Uterus (tissue), 4 donors: Measurements from ENCODE around the gene PGR. TPM values are rescaled to one million over a fixed set of nuclear protein-coding genes. Genes with fewer than 3 reads are reported as not detected.

Source experiments
- DNase-seq, 2 donors: peaks; one replicate each; pipeline ENCODE4 v3.0.0-alpha.2; 2019 to 2020
- H3K27ac ChIP-seq, 2 donors: fragments of 200-600 bp; sonication (generic); 1 replicate in 1 of 2; 2 replicates in 1 of 2; pipeline ENCODE4 v1.5.1; 2016 to 2018
- H3K27me3 ChIP-seq, 2 donors: fragments of 200-600 bp; sonication (generic); one replicate each; pipeline ENCODE4 v1.5.1; 2018 to 2019; ENCODE audit warnings: control low read depth in 1 of 2
- H3K36me3 ChIP-seq, 2 donors: fragments of 200-600 bp; sonication (generic); one replicate each; pipeline ENCODE4 v1.5.1; 2019; ENCODE audit warnings: control low read depth in 1 of 2
- H3K4me1 ChIP-seq, 2 donors: fragments of 200-600 bp; sonication (generic); one replicate each; pipeline ENCODE4 v1.5.1; 2018 to 2019; ENCODE audit warnings: control low read depth in 1 of 2
- H3K4me3 ChIP-seq, 2 donors: fragments of 200-600 bp; sonication (generic); 1 replicate in 1 of 2; 2 replicates in 1 of 2; pipeline ENCODE4 v1.5.1; 2018 to 2019; ENCODE audit warnings: mild to moderate bottlenecking in 1 of 2
- H3K9me3 ChIP-seq, 2 donors: fragments of 200-600 bp; sonication (generic); one replicate each; pipeline ENCODE4 v1.5.1; 2019; ENCODE audit warnings: control low read depth in 1 of 2
- POLR2A ChIP-seq, 2 donors: fragments of 450-650 bp; IDR thresholded peaks; one replicate each; pipeline ENCODE4 v1.6.1; 2016; ENCODE audit warnings: antibody characterized with exemption in 2 of 2, mild to moderate bottlenecking in 1 of 2, moderate library complexity in 1 of 2
- intact Hi-C: fragments of 100-400 bp; cut with DNase I; formaldehyde crosslinking; loops from one replicate; pipeline ENCODE4 v1.15.1; 2023; ENCODE audit warnings: low total_unique reads
- total RNA-seq, 4 donors: library from RNA; depleted of rRNA in 3 of 4; stranded (reverse); fragments of >200 nt in 3 of 4; gene quantifications; one replicate each; pipeline versions ENCODE4 v1.1.0 to v1.2.4, GENCODE V29; 2014 to 2023
- TF ChIP-seq, protein P1 (sequence below), 4 experiments: fragments of 200-600 bp in 2 of 4; fragments of 450-650 bp in 2 of 4; sonication (generic) in 2 of 4; IDR thresholded peaks; one replicate each; pipeline ENCODE4 v1.5.1; 2016 to 2019; ENCODE audit warnings: antibody characterized with exemption in 4 of 4, mild to moderate bottlenecking in 2 of 4, moderate library complexity in 1 of 4
- donor health status: DM: yes; HTN: yes; CAD: no.

Gene PGR
- total RNA-seq, 4 donors from 2014 or later, result 35.2 to 145 (median 108) TPM

DNA sequence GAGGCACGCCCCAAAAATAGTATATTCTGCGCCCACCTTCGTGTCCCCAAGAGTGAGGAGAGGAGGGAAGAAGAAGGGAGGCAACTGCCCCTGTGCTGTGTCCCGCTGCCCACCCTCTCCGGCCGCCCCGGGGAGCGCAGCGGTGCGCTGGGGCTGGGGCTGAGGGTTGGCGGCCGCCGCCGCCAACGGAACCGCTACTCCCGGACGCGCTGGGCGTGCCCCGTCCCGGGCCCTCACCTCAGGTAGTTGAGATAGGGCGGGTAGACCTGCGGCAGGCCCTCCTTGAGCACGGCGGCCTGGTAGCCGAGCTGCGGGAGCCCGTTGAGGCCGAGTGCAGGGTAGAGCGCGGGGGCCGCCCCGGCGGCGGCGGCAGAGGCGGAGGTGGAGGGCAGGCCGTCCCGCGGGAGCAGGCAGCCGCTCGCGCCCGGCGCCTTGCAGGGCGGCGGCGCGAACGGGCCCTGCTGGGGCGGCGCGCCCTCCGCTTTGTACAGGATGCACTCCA is 2.4 kb downstream of the PGR start:
- H3K4me3 ChIP-seq, result peak overlapping the region; percentile 78 to 79
- DNase-seq, result peak; percentile 32 to 38
- H3K4me1 ChIP-seq, result peaks cover 0 to 9% of the 10 kb centered on the region in 2 donors
- intact Hi-C loops, result no loop called here
- peak overlapping the region; percentile 94 to 98 for H3K27ac ChIP-seq
- H3K9me3 ChIP-seq, result no peaks in the 10 kb centered on the region
- no peaks in the 10 kb centered on the region for H3K36me3 ChIP-seq
- TF ChIP-seq, protein P1, sequence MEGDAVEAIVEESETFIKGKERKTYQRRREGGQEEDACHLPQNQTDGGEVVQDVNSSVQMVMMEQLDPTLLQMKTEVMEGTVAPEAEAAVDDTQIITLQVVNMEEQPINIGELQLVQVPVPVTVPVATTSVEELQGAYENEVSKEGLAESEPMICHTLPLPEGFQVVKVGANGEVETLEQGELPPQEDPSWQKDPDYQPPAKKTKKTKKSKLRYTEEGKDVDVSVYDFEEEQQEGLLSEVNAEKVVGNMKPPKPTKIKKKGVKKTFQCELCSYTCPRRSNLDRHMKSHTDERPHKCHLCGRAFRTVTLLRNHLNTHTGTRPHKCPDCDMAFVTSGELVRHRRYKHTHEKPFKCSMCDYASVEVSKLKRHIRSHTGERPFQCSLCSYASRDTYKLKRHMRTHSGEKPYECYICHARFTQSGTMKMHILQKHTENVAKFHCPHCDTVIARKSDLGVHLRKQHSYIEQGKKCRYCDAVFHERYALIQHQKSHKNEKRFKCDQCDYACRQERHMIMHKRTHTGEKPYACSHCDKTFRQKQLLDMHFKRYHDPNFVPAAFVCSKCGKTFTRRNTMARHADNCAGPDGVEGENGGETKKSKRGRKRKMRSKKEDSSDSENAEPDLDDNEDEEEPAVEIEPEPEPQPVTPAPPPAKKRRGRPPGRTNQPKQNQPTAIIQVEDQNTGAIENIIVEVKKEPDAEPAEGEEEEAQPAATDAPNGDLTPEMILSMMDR (IDR thresholded peaks at IDR 0.05), result no peak
- TF ChIP-seq POLR2A (IDR thresholded peaks at IDR 0.05), result no peak
- H3K27me3 ChIP-seq, result no peaks in the 10 kb centered on the region

DNA sequence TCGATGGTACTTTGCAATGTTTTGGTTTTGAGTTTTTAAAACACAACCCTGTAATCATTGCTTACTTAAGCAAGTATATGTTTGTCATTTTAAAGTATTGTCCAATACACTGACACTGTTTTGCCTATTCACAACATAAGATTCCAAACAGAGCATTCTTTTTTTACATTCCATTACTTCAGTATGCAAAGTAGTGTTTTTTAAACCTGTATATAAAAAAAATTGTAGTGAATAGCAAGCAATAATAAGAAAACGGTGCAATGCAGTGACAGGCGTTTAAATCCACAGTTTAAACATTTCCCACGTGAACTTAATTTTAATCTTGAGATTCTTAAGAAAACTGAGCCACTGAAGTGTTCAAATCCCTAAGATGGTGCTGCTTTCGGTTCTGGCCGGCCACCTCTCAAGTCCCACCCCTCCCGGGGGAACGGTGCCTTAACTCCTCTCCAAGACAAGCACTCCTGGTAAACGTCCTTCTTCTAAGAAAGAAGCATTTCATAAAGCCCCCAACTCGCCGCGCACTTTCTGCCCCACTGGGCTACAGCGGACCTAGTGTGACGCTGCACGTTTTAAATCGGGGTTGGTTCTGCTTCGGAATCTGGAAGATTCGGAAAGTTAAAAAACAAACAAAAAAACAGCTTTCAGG is 2.9 kb downstream of the PGR start:
- H3K4me3 ChIP-seq, result peak overlapping the region; percentile 78 to 79
- no peaks in the 10 kb centered on the region for H3K9me3 ChIP-seq
- peaks cover 0 to 9% of the 10 kb centered on the region in 2 donors for H3K4me1 ChIP-seq
- peak; percentile 44 to 67 for DNase-seq
- no peaks in the 10 kb centered on the region for H3K27me3 ChIP-seq
- H3K27ac ChIP-seq, result peak overlapping the region; percentile 94 to 98
- TF ChIP-seq, protein P1 (IDR thresholded peaks at IDR 0.05), result no peak
- TF ChIP-seq POLR2A (IDR thresholded peaks at IDR 0.05), result no peak
- no peaks in the 10 kb centered on the region for H3K36me3 ChIP-seq
- intact Hi-C loops, result no loop called here

DNA sequence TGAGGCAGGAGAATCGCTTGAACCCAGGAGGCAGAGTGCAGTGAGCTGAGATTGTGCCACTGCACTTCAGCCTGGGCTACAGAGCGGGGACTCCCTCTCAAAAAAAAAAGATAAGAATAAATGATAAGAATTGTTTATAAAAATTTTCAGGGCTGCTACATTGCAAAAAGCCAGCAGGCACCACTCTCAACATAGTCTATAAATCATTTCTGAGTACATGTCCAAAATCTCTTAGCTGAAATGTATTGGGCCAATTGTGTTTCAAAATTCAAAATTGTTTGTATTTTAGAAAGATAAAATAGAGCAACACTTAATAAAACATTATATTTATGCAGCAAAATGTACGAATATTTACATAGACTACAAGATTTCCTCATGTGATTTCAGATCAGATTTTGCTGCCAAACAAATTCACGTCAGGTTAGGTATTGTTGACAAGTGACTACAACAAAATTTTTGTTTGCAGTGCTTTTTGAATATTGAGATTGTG is 13.9 kb downstream of the PGR start:
- Histone ChIP-seq H3K4me1 (peaks cover 0 to 18% of the 10 kb centered on the region in 2 donors), H3K27ac (peak overlapping the region; percentile 53 to 61), H3K27me3 (no peaks in the 10 kb centered on the region), H3K36me3 (no peaks in the 10 kb centered on the region), H3K9me3 (no peaks in the 10 kb centered on the region), H3K4me3 (no peak overlapping the region)
- TF ChIP-seq, protein P1 (IDR thresholded peaks at IDR 0.05), result no peak
- TF ChIP-seq POLR2A (IDR thresholded peaks at IDR 0.05), result no peak
- DNase-seq, result no peak
- intact Hi-C loops, result no loop called here

DNA sequence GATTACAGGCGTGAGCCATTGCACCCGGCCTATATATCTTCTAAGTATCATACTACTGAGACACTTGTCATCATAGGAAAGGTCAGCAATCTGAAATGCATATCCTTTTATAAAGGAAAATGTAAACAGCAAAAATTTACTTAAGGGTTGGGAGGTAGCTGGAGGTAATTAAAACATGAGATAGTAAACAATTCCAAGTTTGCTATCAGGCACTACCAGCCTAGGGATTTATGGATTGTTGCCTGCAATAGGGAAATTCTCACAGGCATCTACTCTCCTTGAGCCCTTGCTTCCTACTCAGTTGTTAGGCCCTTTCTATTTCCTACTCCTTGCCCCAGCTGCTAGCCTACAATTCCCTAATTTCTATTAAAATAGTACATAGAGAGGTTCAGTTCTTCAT is 16.1 kb downstream of the PGR start:
- DNase-seq, result no peak
- no peak overlapping the region for H3K4me3 ChIP-seq
- peak overlapping the region; percentile 49 to 53 for H3K27ac ChIP-seq
- H3K36me3 ChIP-seq, result no peaks in the 10 kb centered on the region
- no peaks in the 10 kb centered on the region for H3K27me3 ChIP-seq
- H3K4me1 ChIP-seq, result peaks cover 0 to 14% of the 10 kb centered on the region in 2 donors
- no peaks in the 10 kb centered on the region for H3K9me3 ChIP-seq
- no peak for TF ChIP-seq POLR2A (IDR thresholded peaks at IDR 0.05)
- TF ChIP-seq, protein P1 (IDR thresholded peaks at IDR 0.05), result no peak
- intact Hi-C loops, result no loop called here

DNA sequence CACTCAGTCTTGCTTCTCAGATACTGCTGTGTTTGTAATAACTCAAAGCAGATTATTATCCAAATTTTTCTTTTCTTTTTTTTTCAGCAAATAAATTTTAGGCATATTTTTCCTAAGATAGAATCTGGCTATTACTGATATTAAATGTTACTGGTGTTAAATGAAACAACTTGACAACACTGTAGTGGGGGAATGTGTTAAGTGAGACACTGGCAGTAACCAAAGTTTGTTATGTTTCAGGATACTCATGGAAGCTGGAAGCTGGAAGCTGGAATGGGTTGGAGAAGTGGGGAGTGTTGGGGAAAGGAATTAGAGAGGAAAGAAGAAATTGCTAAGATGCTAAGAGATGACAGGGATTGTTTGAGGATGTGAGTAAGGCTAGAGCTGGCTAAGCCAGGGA is 24.9 kb downstream of the PGR start:
- intact Hi-C loops, result no loop called here
- H3K4me3 ChIP-seq, result no peak overlapping the region
- H3K4me1 ChIP-seq, result no peaks in the 10 kb centered on the region
- no peak for TF ChIP-seq POLR2A (IDR thresholded peaks at IDR 0.05)
- TF ChIP-seq, protein P1 (IDR thresholded peaks at IDR 0.05), result no peak
- no peaks in the 10 kb centered on the region for H3K27me3 ChIP-seq
- DNase-seq, result no peak
- H3K36me3 ChIP-seq, result no peaks in the 10 kb centered on the region
- H3K27ac ChIP-seq, result peak overlapping the region; percentile 57 to 71
- H3K9me3 ChIP-seq, result no peaks in the 10 kb centered on the region
